Gastrocnemius medialis (tissue), 4 donors: ENCODE data around the gene SH2D5. TPM values are rescaled to one million over a fixed set of nuclear protein-coding genes. Genes with fewer than 3 reads are reported as not detected.

Experiments used
- ATAC-seq, 2 donors: fragments of 150-250 bp; one replicate each; pipeline ENCODE4 v1.9.1; 2016
- DNase-seq, 2 donors: peaks; one replicate each; pipeline ENCODE4 v3.0.0-alpha.2; 2019
- H3K27ac ChIP-seq, 4 donors: fragments of 200-600 bp; sonication (generic); 1 replicate in 1 of 4; 2 replicates in 3 of 4; pipeline ENCODE4 v1.5.1; 2016 to 2018; ENCODE audit warnings: mild to moderate bottlenecking in 2 of 4, moderate library complexity in 1 of 4
- H3K27me3 ChIP-seq, 3 donors: fragments of 200-600 bp; sonication (generic) in 2 of 3; 1 replicate in 1 of 3; 2 replicates in 2 of 3; pipeline versions ENCODE4 v1.5.1 to v1.6.0; 2016 to 2019; ENCODE audit warnings: mild to moderate bottlenecking in 1 of 3, moderate library complexity in 1 of 3
- H3K36me3 ChIP-seq, 2 donors: fragments of 200-600 bp; sonication (generic) in 1 of 2; one replicate each; pipeline ENCODE4 v1.5.1; 2017 to 2018
- H3K4me1 ChIP-seq, 2 donors: fragments of 200-600 bp; sonication (generic) in 1 of 2; one replicate each; pipeline ENCODE4 v1.5.1; 2016 to 2017; ENCODE audit warnings: mild to moderate bottlenecking in 2 of 2
- H3K4me3 ChIP-seq, 4 donors: fragments of 200-600 bp; sonication (generic) in 3 of 4; 1 replicate in 1 of 4; 2 replicates in 3 of 4; pipeline ENCODE4 v1.5.1; 2016 to 2019; ENCODE audit warnings: mild to moderate bottlenecking in 2 of 4
- H3K9me3 ChIP-seq, 3 donors: fragments of 200-600 bp; sonication (generic) in 2 of 3; 1 replicate in 1 of 3; 2 replicates in 2 of 3; pipeline ENCODE4 v1.5.1; 2016 to 2019
- POLR2A ChIP-seq, 2 donors: fragments of 450-650 bp; IDR thresholded peaks; one replicate each; pipeline ENCODE4 v1.6.1; 2017; ENCODE audit warnings: antibody characterized with exemption in 2 of 2, mild to moderate bottlenecking in 2 of 2, moderate library complexity in 2 of 2
- in situ Hi-C, 4 donors: fragments of 200-750 bp; cut with MboI; loops; one replicate each; pipeline versions ENCODE4 v1.15.0 to v1.8.0; 2017; ENCODE audit warnings: low sequenced_read_pairs in 4 of 4
- intact Hi-C: fragments of 100-400 bp; cut with DNase I; formaldehyde crosslinking; loops from one replicate; pipeline ENCODE4 v1.15.1; 2023; ENCODE audit warnings: low total_unique reads
- total RNA-seq, 4 donors: library from RNA; depleted of rRNA; stranded (reverse); fragments of >200 nt; gene quantifications; one replicate each; pipeline versions ENCODE4 v1.1.0 to v1.2.3, GENCODE V29; 2016
- TF ChIP-seq, protein P1 (sequence below), 5 experiments: fragments of 450-650 bp in 3 of 5; fragments of 200-600 bp in 2 of 5; sonication (generic) in 2 of 5; IDR thresholded peaks in 4 of 5; conservative IDR thresholded peaks in 1 of 5; 1 replicate in 4 of 5; 2 replicates in 1 of 5; pipeline ENCODE4 v1.5.1; 2016 to 2019; ENCODE audit warnings: antibody characterized with exemption in 5 of 5, mild to moderate bottlenecking in 3 of 5, moderate library complexity in 3 of 5

SH2D5 gene
- total RNA-seq, 4 donors from 2014 or later = 0.53 TPM; not detected in 3

DNA sequence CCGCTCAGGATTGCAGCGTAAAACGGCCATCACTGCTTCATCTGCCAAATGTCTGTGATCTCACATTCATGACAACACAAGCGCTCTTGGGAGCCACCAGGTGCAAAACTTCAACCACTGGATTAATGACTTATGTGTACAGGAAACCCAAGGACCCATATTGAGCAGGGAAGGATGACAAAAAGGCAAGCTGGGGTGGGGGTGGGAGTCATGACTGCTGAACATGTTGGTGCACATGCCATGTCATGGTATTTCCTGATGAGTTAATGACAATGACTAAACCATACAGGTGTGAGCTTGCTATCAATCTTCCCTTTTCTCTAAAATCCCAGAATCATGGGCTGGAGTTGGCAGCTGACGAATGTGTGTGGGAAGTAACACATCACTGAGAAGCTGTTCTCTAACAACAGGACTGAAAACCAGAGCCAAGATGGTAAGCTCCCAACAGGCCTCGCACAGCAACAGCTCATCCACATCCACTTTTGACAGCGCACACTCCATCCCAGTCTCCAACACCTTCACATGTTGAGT, 3.1 kb upstream of the SH2D5 start:
- ATAC-seq (no peak), DNase-seq (no peak)
- in situ Hi-C loops (no loop called here), intact Hi-C loops (no loop called here)
- no peak overlapping the region for H3K27ac ChIP-seq
- no peaks in the 10 kb centered on the region for H3K9me3 ChIP-seq
- peaks cover 21 to 28% of the 10 kb centered on the region in 2 donors for H3K4me1 ChIP-seq
- H3K4me3 ChIP-seq = no peak overlapping the region
- TF ChIP-seq, protein P1, sequence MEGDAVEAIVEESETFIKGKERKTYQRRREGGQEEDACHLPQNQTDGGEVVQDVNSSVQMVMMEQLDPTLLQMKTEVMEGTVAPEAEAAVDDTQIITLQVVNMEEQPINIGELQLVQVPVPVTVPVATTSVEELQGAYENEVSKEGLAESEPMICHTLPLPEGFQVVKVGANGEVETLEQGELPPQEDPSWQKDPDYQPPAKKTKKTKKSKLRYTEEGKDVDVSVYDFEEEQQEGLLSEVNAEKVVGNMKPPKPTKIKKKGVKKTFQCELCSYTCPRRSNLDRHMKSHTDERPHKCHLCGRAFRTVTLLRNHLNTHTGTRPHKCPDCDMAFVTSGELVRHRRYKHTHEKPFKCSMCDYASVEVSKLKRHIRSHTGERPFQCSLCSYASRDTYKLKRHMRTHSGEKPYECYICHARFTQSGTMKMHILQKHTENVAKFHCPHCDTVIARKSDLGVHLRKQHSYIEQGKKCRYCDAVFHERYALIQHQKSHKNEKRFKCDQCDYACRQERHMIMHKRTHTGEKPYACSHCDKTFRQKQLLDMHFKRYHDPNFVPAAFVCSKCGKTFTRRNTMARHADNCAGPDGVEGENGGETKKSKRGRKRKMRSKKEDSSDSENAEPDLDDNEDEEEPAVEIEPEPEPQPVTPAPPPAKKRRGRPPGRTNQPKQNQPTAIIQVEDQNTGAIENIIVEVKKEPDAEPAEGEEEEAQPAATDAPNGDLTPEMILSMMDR (IDR thresholded peaks at IDR 0.05 in 4 of 5, conservative IDR thresholded peaks at IDR 0.05 in 1 of 5) = no peak
- no peak for TF ChIP-seq POLR2A (IDR thresholded peaks at IDR 0.05)
- peaks cover 0 to 10% (median 7%) of the 10 kb centered on the region in 3 donors for H3K27me3 ChIP-seq
- H3K36me3 ChIP-seq = peaks cover 0 to 9% of the 10 kb centered on the region in 2 donors

DNA sequence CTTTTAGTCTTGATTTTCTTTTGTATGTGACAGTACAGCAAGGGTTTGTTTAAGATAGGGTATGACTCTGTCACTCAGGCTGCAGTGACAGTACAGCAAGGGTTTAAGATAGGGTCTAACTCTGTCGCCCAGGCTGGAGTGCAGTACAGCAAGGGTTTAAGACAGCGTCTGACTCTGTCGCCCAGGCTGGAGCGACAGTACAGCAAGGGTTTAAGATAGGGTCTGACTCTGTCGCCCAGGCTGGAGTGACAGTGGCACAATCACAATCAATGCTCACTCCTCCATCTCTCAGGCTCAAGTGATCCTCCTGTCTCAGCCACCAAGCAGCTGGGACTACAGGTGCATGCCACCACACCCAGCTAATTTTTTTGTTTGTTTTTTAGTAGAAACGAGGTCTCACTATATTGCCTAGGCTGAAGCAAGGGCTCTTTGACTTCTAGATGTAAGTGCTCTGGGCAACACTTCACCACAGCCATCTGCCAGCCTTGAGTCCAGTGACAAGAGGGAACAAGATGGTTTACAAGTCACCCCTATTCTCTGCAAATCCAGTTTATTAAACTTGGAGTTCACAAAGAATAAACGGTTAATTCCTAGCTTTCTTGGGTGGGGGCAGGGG, 965 bp upstream of the SH2D5 start:
- DNase-seq (no peak), ATAC-seq (peak; percentile 28 to 48)
- Histone ChIP-seq H3K27ac (peak overlapping the region in 3 of 4 donors; percentile 26 to 59 (median 52)), H3K27me3 (peaks cover 0 to 13% (median 7%) of the 10 kb centered on the region in 3 donors), H3K4me3 (peak overlapping the region; percentile 55 to 62 (median 58)), H3K9me3 (no peaks in the 10 kb centered on the region), H3K36me3 (peaks cover 0 to 9% of the 10 kb centered on the region in 2 donors), H3K4me1 (peaks cover 8 to 15% of the 10 kb centered on the region in 2 donors)
- intact Hi-C loops = loop anchor here (5.0 kb wide), 2 partner anchors 54 to 211 kb away; partner anchors contain the start of gene HP1BP3
- no peak for TF ChIP-seq POLR2A (IDR thresholded peaks at IDR 0.05)
- TF ChIP-seq, protein P1 (IDR thresholded peaks at IDR 0.05 in 4 of 5, conservative IDR thresholded peaks at IDR 0.05 in 1 of 5) = no peak
- in situ Hi-C loops = no loop called here

GRCh38 chr1:20732071-20732587, 374 bp downstream of the SH2D5 start:
- Histone ChIP-seq H3K4me3 (peak overlapping the region; percentile 55 to 62 (median 58)), H3K36me3 (peaks cover 0 to 3% of the 10 kb centered on the region in 2 donors), H3K4me1 (peaks cover 8 to 15% of the 10 kb centered on the region in 2 donors), H3K9me3 (no peaks in the 10 kb centered on the region), H3K27me3 (peaks cover 0 to 13% (median 7%) of the 10 kb centered on the region in 3 donors), H3K27ac (peak overlapping the region in 1 of 4 donors; percentile 59)
- DNase-seq (no peak), ATAC-seq (peak; percentile 33 to 47)
- in situ Hi-C loops (no loop called here), intact Hi-C loops (loop anchor here (1.0 to 5.0 kb wide), 3 partner anchors 35 to 210 kb away; partner anchors contain the start of gene HP1BP3)
- TF ChIP-seq POLR2A (IDR thresholded peaks at IDR 0.05) = no peak
- TF ChIP-seq, protein P1 (IDR thresholded peaks at IDR 0.05 in 4 of 5, conservative IDR thresholded peaks at IDR 0.05 in 1 of 5) = no peak

DNA sequence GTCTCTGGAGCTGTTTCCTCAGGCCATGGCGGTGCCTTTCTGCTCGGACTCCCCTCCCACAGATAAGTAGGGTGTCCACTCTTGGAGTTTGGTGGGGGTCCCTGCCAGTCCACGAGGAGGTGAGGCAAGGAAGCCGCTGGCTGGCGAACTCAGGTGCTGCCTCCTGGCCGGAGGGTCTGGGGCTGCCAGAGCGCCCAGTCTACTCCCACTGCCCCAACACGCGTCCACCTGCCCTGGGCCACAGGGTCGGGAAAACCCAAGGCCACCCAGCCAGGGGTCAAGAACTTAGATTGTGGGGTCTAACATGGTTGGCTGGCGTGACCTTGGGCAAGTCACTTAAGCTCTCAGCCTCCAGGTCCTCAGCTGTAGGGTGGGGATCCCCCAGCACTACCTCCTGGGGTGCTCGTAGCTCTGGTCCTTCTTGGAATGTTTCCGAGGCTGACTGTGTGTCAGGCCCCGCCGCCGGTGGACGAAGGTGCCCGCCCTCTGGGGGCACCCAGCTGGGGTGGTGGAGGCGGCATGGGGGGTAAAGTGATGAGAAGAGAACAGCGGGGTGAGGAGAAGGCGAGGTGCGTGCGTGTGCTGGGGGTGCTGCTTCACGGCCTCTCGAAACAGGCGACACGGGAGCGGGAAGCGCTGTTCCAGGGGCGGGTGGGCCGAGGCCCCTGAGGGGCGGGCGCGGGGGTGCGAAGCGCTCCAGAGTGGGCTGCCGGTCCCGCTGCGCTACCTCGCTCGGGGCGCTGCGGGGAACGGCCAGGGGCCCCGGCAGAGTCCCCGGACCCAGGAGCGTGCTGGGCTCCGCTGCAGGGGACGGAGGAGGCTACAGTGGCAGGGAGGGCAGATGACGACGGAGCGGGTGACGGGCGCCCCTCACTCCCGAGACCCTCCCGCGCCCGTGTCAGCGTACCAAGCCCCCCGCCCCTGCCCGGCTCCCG, 1.2 kb downstream of the SH2D5 start:
- Histone ChIP-seq H3K36me3 (no peaks in the 10 kb centered on the region), H3K4me1 (peaks cover 8 to 15% of the 10 kb centered on the region in 2 donors), H3K9me3 (no peaks in the 10 kb centered on the region), H3K27ac (no peak overlapping the region), H3K27me3 (peaks cover 0 to 13% (median 7%) of the 10 kb centered on the region in 3 donors), H3K4me3 (peak overlapping the region; percentile 55 to 62 (median 58))
- in situ Hi-C loops = no loop called here
- intact Hi-C loops = loop anchor here (5.0 kb wide), 2 partner anchors 56 to 209 kb away; partner anchors contain the start of gene HP1BP3
- DNase-seq = no peak
- TF ChIP-seq POLR2A (IDR thresholded peaks at IDR 0.05) = no peak
- TF ChIP-seq, protein P1 (IDR thresholded peaks at IDR 0.05 in 4 of 5, conservative IDR thresholded peaks at IDR 0.05 in 1 of 5) = no peak
- no peak for ATAC-seq
